Measurements from ENCODE around the gene GALNT9. TPM values are rescaled to one million over a fixed set of nuclear protein-coding genes. Genes with fewer than 3 reads are reported as not detected.

GALNT9 gene
- total RNA-seq, 4 donors from 2014 or later, result 0.17 to 0.58 (median 0.46) TPM

DNA sequence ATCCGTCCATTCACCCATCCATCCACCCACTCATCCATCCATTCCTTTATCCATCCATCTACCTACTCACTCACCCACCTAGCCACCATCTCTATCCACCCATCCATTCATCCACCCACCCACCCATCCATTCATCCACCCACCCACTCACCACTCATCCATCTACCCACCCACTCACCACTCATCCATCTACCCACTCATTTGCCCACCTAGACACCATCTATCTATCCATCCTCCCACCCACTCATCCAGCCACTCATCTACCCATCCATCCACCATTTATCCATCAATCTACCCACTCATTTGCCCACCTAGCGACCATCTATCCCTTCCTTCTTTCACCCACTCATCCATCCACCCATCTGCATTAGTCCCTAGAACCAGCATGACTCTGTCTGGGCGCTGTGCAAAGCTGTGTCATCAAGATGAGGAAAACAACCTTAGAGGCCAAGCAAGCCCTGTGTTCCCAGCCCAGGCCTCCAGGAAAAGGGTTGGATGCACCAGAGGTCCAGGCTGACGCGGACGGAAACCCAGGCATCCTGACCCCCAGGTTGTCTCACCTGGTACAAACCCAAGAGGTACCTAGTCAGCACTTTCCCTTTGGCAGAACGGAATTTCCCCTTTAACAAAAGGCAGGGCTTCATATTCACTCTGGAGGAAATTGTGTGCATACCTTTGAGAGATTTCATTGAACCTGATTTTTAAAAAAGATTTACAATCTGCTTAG, 111.4 kb downstream of the GALNT9 start:
- peaks cover 0 to 4% (median 0%) of the 10 kb centered on the region in 4 donors for H3K4me1 ChIP-seq
- no peak overlapping the region for H3K4me3 ChIP-seq
- no peak for DNase-seq (ENCODE audit: extremely low spot score)
- no peak overlapping the region for H3K27ac ChIP-seq (replicated peaks in 1 of 4)
- intact Hi-C loops (cut with DNase I), result no loop called here
- H3K9me3 ChIP-seq, result peaks cover 0 to 4% (median 0%) of the 10 kb centered on the region in 4 donors
- peaks cover 0 to 76% (median 0%) of the 10 kb centered on the region in 4 donors for H3K27me3 ChIP-seq
- WGBS, result 55% methylated on average over 7 of the region's 7 CpGs
- H3K36me3 ChIP-seq, result no peaks in the 10 kb centered on the region
- no peak for TF ChIP-seq EP300 (IDR thresholded peaks at IDR 0.05)
- no peak for TF ChIP-seq POLR2AphosphoS5 (IDR thresholded peaks at IDR 0.05)
- TF ChIP-seq POLR2A (IDR thresholded peaks at IDR 0.05; ENCODE audit: low read depth), result no peak
- no peak for TF ChIP-seq CTCF (IDR thresholded peaks at IDR 0.05)

DNA sequence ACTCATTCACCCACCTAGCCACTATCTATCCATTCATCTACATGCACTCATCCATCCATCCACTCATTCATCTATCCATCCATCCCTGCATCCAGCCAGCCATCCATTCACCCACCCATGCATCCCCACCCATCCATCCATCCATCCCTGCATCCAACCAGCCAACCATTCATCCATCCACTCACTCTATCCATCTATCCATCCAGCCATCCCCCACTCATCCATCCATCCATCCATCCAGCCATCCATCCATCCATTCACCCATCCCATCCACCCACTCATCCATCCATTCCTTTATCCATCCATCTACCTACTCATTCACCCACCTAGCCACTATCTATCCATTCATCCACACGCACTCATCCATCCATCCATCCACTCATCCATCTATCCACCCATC, 112.0 kb downstream of the GALNT9 start:
- no peak overlapping the region for H3K27ac ChIP-seq (replicated peaks in 1 of 4)
- H3K9me3 ChIP-seq, result peaks cover 0 to 4% (median 0%) of the 10 kb centered on the region in 4 donors
- intact Hi-C loops (cut with DNase I), result no loop called here
- TF ChIP-seq EP300 (IDR thresholded peaks at IDR 0.05), result no peak
- TF ChIP-seq CTCF (IDR thresholded peaks at IDR 0.05), result no peak
- no peak for TF ChIP-seq POLR2AphosphoS5 (IDR thresholded peaks at IDR 0.05)
- no peak for TF ChIP-seq POLR2A (IDR thresholded peaks at IDR 0.05; ENCODE audit: low read depth)
- 94% methylated on average over 1 of the region's 1 CpG for WGBS
- H3K36me3 ChIP-seq, result no peaks in the 10 kb centered on the region
- H3K27me3 ChIP-seq, result peaks cover 0 to 73% (median 0%) of the 10 kb centered on the region in 4 donors
- no peak for DNase-seq (ENCODE audit: extremely low spot score)
- peaks cover 0 to 2% (median 0%) of the 10 kb centered on the region in 4 donors for H3K4me1 ChIP-seq
- H3K4me3 ChIP-seq, result no peak overlapping the region

- H3K4me1 ChIP-seq, result no peaks in the 10 kb centered on the region
- DNase-seq (ENCODE audit: extremely low spot score), result no peak
- peaks cover 0 to 68% (median 0%) of the 10 kb centered on the region in 4 donors for H3K27me3 ChIP-seq
- no peak overlapping the region for H3K4me3 ChIP-seq
- no peaks in the 10 kb centered on the region for H3K36me3 ChIP-seq
- peaks cover 0 to 4% (median 0%) of the 10 kb centered on the region in 4 donors for H3K9me3 ChIP-seq
- TF ChIP-seq POLR2A (IDR thresholded peaks at IDR 0.05; ENCODE audit: low read depth), result no peak
- no peak for TF ChIP-seq POLR2AphosphoS5 (IDR thresholded peaks at IDR 0.05)
- no peak for TF ChIP-seq EP300 (IDR thresholded peaks at IDR 0.05)
- TF ChIP-seq CTCF (IDR thresholded peaks at IDR 0.05), result no peak
- WGBS, result 66% methylated on average over 12 of the region's 21 CpGs
- intact Hi-C loops (cut with DNase I), result no loop called here
- H3K27ac ChIP-seq (replicated peaks in 1 of 4), result no peak overlapping the region
These were observed 112.9 kb downstream of the GALNT9 start for GRCh38 chr12:132216354-132216987.

DNA sequence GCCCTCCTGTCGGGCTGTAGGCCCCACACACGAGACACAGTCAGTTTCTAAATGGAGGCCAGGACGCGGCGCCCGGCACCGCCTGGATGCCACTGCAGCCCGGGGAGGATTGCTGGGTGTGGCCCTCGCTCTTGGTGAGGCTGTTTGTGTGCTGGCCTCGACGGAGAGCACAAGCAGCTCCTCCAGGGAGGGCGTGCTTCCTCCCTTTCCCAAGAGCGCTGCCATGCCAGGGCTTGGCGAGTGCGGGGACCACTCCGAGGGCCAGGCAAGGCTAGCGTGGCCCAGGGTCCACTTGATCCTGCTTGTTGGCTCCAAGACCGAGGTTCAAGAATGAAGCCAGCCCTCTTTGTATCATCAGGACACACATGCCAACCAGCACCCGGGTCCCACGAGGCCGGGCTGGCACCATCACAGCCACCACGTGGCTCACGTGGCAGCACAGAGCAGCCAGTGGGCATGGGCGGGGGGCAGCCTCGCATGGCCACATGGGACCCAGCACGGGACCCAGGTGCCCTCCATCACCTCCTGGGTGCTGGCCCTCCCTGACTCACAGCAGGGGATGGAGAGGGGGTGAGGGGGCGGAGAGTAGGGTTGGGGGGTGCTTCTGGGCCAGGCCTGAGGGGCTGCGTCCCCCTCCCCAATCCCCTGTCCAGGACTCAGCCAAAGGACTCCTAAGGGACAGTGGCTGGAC, 113.9 kb downstream of the GALNT9 start:
- Histone ChIP-seq H3K4me1 (no peaks in the 10 kb centered on the region), H3K4me3 (no peak overlapping the region), H3K27me3 (peaks cover 0 to 60% (median 0%) of the 10 kb centered on the region in 4 donors), H3K9me3 (peaks cover 0 to 5% (median 0%) of the 10 kb centered on the region in 4 donors), H3K27ac (replicated peaks in 1 of 4) (no peak overlapping the region), H3K36me3 (no peaks in the 10 kb centered on the region)
- no peak for TF ChIP-seq POLR2AphosphoS5 (IDR thresholded peaks at IDR 0.05)
- TF ChIP-seq CTCF (IDR thresholded peaks at IDR 0.05), result no peak
- no peak for TF ChIP-seq EP300 (IDR thresholded peaks at IDR 0.05)
- TF ChIP-seq POLR2A (IDR thresholded peaks at IDR 0.05; ENCODE audit: low read depth), result no peak
- WGBS, result 87% methylated on average over 10 of the region's 28 CpGs
- no peak for DNase-seq (ENCODE audit: extremely low spot score)
- intact Hi-C loops (cut with DNase I), result no loop called here
